Dendritic cell treated with granulocyte-macrophage colony-stimulating factor and Interleukin-4, amounts not matched to agents 40 ng/mL and 50 ng/mL, for 4 days (primary cell): ENCODE measurements around the gene GTF2H2.
A peak's percentile ranks its signal among the peaks of the same experiment; 100 is the strongest.
"Not testable (repeated sequence)": the region's sequence is repeated elsewhere in the genome, so short reads cannot be mapped to it uniquely, and the experiment has no call there.

Experiments
- H3K27ac Mint-ChIP-seq: one replicate; pipeline ENCODE4 v1.8.0; 2022; ENCODE audit warnings: mild to moderate bottlenecking, mixed read lengths
- H3K27me3 Mint-ChIP-seq: one replicate; pipeline ENCODE4 v1.8.0; 2022; ENCODE audit warnings: mild to moderate bottlenecking, mixed read lengths
- H3K36me3 Mint-ChIP-seq: one replicate; pipeline ENCODE4 v1.8.0; 2022; ENCODE audit warnings: low read depth, mixed read lengths
- H3K4me1 Mint-ChIP-seq: one replicate; pipeline ENCODE4 v1.8.0; 2022; ENCODE audit warnings: low read depth, mixed read lengths
- H3K4me3 Mint-ChIP-seq: one replicate; pipeline ENCODE4 v1.8.0; 2022; ENCODE audit warnings: mild to moderate bottlenecking, moderate library complexity, mixed read lengths
- H3K9me3 Mint-ChIP-seq: one replicate; pipeline ENCODE4 v1.8.0; 2022; ENCODE audit warnings: mixed read lengths
- intact Hi-C: fragments of 100-400 bp; cut with micrococcal nuclease; formaldehyde crosslinking; loops from one replicate; pipeline ENCODE4 v1.15.0; 2022

The GTF2H2 gene

DNA sequence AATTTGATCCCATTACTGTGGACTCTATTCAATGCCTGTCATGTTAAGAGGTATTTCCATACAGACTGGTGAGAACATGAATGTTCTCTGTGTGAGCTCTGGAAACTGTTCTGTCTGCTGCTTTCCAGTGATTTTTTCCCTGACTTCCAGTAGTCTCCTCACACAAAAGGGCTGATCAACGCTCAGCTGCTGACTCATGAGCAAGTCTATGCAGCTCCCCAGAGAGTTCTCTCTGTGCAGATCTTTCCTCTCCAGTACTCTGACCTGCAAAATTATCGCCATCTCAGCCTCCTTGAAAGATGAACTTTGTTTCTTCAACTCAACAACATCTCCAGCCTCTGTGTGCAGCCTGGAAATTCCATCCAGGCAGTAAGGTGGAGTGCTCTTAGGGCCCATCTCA lies 23.3 kb downstream of the GTF2H2 start:
- H3K4me1 Mint-ChIP-seq, H3K27me3 Mint-ChIP-seq, H3K27ac Mint-ChIP-seq, intact Hi-C loops, H3K36me3 Mint-ChIP-seq, H3K9me3 Mint-ChIP-seq, H3K4me3 Mint-ChIP-seq: not testable (repeated sequence)

DNA sequence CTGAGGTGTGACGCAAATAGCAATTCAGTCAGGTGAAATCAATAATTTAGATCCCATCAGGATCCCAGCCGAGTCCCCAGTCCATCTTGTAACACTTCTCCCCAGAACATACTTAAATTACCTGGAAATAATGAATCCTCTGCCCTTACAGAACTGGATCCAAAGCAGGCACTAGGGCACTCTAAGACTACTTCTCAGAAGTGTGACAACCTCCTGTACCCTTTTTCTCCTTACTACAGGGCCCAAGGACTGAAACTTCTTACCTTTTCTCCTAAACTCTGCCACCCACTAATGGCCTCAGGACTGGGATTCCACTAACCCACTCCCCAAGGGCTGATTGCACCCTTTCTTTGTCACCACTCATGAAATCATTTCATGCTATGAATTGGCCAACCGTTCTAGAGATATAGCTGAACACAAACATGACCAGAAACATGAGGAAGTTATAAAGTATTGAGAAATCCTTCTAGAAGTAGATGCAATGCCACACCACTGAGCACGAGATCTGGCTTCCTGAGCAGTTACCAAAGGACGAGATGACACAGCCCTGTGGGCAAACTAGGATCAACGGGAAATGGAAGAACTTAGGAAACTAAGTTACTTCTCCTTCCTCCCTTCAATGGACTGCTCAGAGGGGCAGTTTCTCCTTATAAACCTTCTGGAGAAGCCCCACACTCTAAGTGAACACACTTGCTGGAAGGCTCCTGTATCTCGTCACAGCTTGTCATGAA lies 36.3 kb downstream of the GTF2H2 start:
- peak overlapping the region; percentile 85 for H3K27ac Mint-ChIP-seq
- H3K4me3 Mint-ChIP-seq, H3K36me3 Mint-ChIP-seq, H3K4me1 Mint-ChIP-seq, intact Hi-C loops, H3K9me3 Mint-ChIP-seq, H3K27me3 Mint-ChIP-seq: not testable (repeated sequence)

GRCh38 chr5:71025289-71025953 lies 42.1 kb downstream of the GTF2H2 start, which contains the start of gene NAIP:
Gene NAIP, minus strand, starts transcription at chr5:71025339. Its CDS starts 12,424 bp downstream, at chr5:71012915.
- H3K27me3 Mint-ChIP-seq, H3K4me1 Mint-ChIP-seq, H3K27ac Mint-ChIP-seq, intact Hi-C loops, H3K4me3 Mint-ChIP-seq, H3K9me3 Mint-ChIP-seq, H3K36me3 Mint-ChIP-seq: not testable (repeated sequence)

- H3K9me3 Mint-ChIP-seq, H3K4me3 Mint-ChIP-seq, intact Hi-C loops, H3K27me3 Mint-ChIP-seq, H3K27ac Mint-ChIP-seq, H3K36me3 Mint-ChIP-seq, H3K4me1 Mint-ChIP-seq: not testable (repeated sequence)
Observed at GRCh38 chr5:71020643-71021042, 46.8 kb downstream of the GTF2H2 start.

DNA sequence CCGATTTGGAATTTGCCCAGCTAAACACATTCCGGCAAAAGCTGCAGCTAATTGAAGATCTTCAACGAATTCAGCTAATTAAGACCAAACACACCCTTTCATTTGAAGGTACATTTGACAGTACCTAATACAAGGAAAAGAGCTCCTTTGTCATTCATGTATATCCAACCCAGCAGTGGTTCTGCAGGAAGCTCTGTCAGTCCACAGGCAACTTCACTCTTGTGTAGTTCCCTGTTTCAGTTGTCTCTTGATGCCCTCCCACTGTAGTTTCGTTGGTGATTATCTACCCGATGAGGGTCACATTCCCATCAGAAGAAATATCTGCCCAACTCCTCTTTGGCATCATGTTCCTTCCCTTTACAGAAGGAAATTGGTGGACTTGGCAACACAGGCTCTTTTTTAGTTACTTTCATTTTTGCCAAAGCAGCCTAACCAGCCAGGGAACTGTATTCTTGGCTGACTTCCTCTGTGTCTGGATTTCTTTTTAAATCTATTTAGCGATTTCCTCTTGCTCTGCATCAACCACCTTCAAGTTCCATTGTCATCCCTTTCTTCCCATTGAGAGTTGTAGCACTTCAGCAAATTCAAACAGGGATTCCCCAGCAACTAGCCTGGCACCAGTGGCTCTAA lies 49.0 kb downstream of the GTF2H2 start:
- H3K4me1 Mint-ChIP-seq, H3K27me3 Mint-ChIP-seq, H3K4me3 Mint-ChIP-seq, intact Hi-C loops, H3K9me3 Mint-ChIP-seq, H3K27ac Mint-ChIP-seq: not testable (repeated sequence)
- peaks cover 17% of the 10 kb centered on the region for H3K36me3 Mint-ChIP-seq

DNA sequence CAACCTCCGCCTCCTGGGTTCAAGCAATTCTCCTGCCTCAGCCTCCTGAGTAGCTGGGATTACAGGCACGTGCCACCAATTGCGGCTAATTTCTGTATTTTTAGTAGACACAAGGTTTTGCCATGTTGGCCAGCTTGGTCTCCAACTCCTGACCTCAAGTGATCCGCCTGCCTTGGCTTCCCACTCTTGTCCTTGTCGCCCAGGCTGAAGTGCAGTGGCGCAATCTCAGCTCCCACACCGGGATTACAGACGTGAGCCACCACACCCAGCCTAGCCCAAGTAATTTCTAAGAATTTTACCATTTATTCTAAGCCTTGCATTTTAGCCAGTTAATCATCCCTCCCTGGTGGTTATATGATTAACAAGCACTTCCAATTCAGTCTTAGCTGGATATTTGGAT lies 53.3 kb downstream of the GTF2H2 start:
- Mint-ChIP-seq H3K4me1 (peaks cover 22% of the 10 kb centered on the region), H3K9me3 (no peaks in the 10 kb centered on the region), H3K27ac (no peak overlapping the region), H3K4me3 (no peak overlapping the region), H3K27me3 (no peaks in the 10 kb centered on the region), H3K36me3 (peaks cover 60% of the 10 kb centered on the region)
- intact Hi-C loops, result no loop called here

GRCh38 chr5:71013575-71013974 lies 53.9 kb downstream of the GTF2H2 start:
- Mint-ChIP-seq H3K4me1 (peaks cover 22% of the 10 kb centered on the region), H3K9me3 (no peaks in the 10 kb centered on the region), H3K4me3 (no peak overlapping the region), H3K27ac (no peak overlapping the region), H3K36me3 (peaks cover 61% of the 10 kb centered on the region), H3K27me3 (no peaks in the 10 kb centered on the region)
- intact Hi-C loops, result no loop called here

DNA sequence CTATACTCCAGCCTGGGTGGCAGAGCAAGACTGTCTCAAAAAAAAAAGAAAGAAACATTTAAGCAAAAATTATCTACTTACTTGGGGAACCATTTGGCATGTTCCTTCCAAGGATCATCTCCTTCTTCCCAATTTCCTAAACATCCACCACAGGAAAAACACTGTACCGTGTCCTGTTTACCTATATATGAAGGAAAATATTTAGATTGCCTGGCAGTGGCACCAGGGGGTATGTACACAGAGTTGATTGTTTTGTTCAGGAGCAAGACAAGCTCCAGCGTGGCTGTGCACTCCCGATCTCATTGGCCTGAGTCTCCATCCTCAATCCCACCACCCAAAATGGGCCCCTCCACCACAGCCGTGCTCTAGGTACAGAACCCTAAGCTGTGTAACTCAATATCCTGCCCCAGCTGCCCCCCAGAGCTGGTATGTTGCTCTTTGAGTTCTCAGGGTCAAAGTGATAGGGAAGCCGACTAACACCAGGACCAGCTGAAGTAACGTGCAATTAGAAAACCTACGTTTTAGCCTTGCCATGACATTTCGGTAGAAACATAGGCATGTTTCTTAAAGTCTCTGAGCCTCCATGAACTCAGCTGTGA lies 56.2 kb downstream of the GTF2H2 start:
- H3K4me3 Mint-ChIP-seq, result no peak overlapping the region
- H3K36me3 Mint-ChIP-seq, result peaks cover 61% of the 10 kb centered on the region
- intact Hi-C loops, result no loop called here
- no peaks in the 10 kb centered on the region for H3K9me3 Mint-ChIP-seq
- H3K27ac Mint-ChIP-seq, result no peak overlapping the region
- H3K4me1 Mint-ChIP-seq, result peaks cover 22% of the 10 kb centered on the region
- no peaks in the 10 kb centered on the region for H3K27me3 Mint-ChIP-seq

DNA sequence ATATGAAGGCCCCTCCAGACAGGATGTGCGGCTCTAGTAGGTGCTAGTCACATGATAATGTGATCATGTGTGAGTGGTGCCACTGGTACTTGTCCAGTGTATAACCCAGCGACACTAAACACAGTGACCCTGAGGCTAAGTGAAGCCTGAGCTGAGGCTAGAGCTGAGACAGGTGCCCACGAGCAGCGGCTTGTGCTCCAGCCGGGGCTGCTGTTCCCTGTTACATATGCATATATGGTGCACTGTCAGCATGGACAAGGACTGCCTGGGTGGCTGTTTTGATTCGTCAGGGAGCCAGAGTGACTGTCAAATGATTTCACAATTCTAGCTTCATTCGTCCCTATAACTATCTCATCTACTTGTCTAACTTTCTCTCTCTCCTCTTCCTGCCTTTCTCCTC lies 60.5 kb downstream of the GTF2H2 start:
- peaks cover 29% of the 10 kb centered on the region for H3K36me3 Mint-ChIP-seq
- H3K27ac Mint-ChIP-seq, H3K27me3 Mint-ChIP-seq, H3K9me3 Mint-ChIP-seq, H3K4me1 Mint-ChIP-seq, H3K4me3 Mint-ChIP-seq, intact Hi-C loops: not testable (repeated sequence)
